ENCODE measurements around the gene CD207. TPM values are rescaled to one million over a fixed set of nuclear protein-coding genes. Genes with fewer than 3 reads are reported as not detected.

Gene CD207
- total RNA-seq, 1 experiment from 2014 or later = 0.16 TPM

- no peaks in the 10 kb centered on the region for H3K4me1 Mint-ChIP-seq (ENCODE audit: low read depth, unreplicated experiment)
- ChIA-PET POLR2A (no interaction called here), CTCF (no interaction called here)
- no peaks in the 10 kb centered on the region; the same call in 1 of the 2 replicates for H3K27me3 ChIP-seq (replicated peaks; ENCODE audit: control insufficient read depth, insufficient read depth, low read length)
- no peaks in the 10 kb centered on the region for H3K36me3 ChIP-seq (ENCODE audit: control insufficient read depth, insufficient read depth, low read length)
- no peaks in the 10 kb centered on the region for H3K9me3 ChIP-seq
- H3K27ac Mint-ChIP-seq (ENCODE audit: unreplicated experiment) = no peak overlapping the region
- BruUV-seq (replicated peaks) = no TSS peak
- H3K4me3 Mint-ChIP-seq (ENCODE audit: unreplicated experiment) = no peak overlapping the region
- peaks cover 23% of the 10 kb centered on the region for H3K27me3 Mint-ChIP-seq (ENCODE audit: insufficient read depth, unreplicated experiment)
- intact Hi-C loops (cut with micrococcal nuclease; ENCODE audit: unreplicated experiment) = no loop called here
- TF ChIP-seq CTCF (IDR thresholded peaks at IDR 0.05; ENCODE audit: insufficient read depth in 1 of 2, low read depth in 1 of 2, low read length in 1 of 2, severe bottlenecking in 1 of 2, unreplicated experiment in 1 of 2) = no peak
- H3K4me1 ChIP-seq = no peaks in the 10 kb centered on the region
- no peak for DNase-seq
- no peaks in the 10 kb centered on the region for H3K9me3 Mint-ChIP-seq (ENCODE audit: unreplicated experiment)
- H3K36me3 Mint-ChIP-seq (ENCODE audit: insufficient read depth, unreplicated experiment) = no peaks in the 10 kb centered on the region
- H3K4me3 ChIP-seq (ENCODE audit: low read depth, low read length) = no peak overlapping the region
Observed at GRCh38 chr2:70826696-70827350, 8.8 kb downstream of the CD207 start.

- POLR2A ChIA-PET = no interaction called here
- no peaks in the 10 kb centered on the region for H3K36me3 Mint-ChIP-seq (ENCODE audit: insufficient read depth, unreplicated experiment)
- H3K27ac Mint-ChIP-seq (ENCODE audit: unreplicated experiment) = no peak overlapping the region
- Histone ChIP-seq H3K27me3 (replicated peaks; ENCODE audit: control insufficient read depth, insufficient read depth, low read length) (no peaks in the 10 kb centered on the region; the same call in 1 of the 2 replicates), H3K9me3 (no peaks in the 10 kb centered on the region), H3K36me3 (ENCODE audit: control insufficient read depth, insufficient read depth, low read length) (no peaks in the 10 kb centered on the region), H3K4me1 (no peaks in the 10 kb centered on the region), H3K4me3 (ENCODE audit: low read depth, low read length) (no peak overlapping the region)
- no TSS peak for BruUV-seq (replicated peaks)
- DNase-seq = no peak
- H3K27me3 Mint-ChIP-seq (ENCODE audit: insufficient read depth, unreplicated experiment) = peaks cover 24% of the 10 kb centered on the region
- no peaks in the 10 kb centered on the region for H3K9me3 Mint-ChIP-seq (ENCODE audit: unreplicated experiment)
- H3K4me3 Mint-ChIP-seq (ENCODE audit: unreplicated experiment) = no peak overlapping the region
- no peaks in the 10 kb centered on the region for H3K4me1 Mint-ChIP-seq (ENCODE audit: low read depth, unreplicated experiment)
- CTCF ChIA-PET = no interaction called here
- intact Hi-C loops (cut with micrococcal nuclease; ENCODE audit: unreplicated experiment) = no loop called here
- no peak for TF ChIP-seq CTCF (IDR thresholded peaks at IDR 0.05; ENCODE audit: insufficient read depth in 1 of 2, low read depth in 1 of 2, low read length in 1 of 2, severe bottlenecking in 1 of 2, unreplicated experiment in 1 of 2)
Observed at GRCh38 chr2:70823249-70823648, 12.4 kb downstream of the CD207 start.

- TF ChIP-seq CTCF (IDR thresholded peaks at IDR 0.05; ENCODE audit: insufficient read depth in 1 of 2, low read depth in 1 of 2, low read length in 1 of 2, severe bottlenecking in 1 of 2, unreplicated experiment in 1 of 2) = no peak
- H3K4me3 ChIP-seq (ENCODE audit: low read depth, low read length) = no peak overlapping the region
- intact Hi-C loops (cut with micrococcal nuclease; ENCODE audit: unreplicated experiment) = no loop called here
- Mint-ChIP-seq H3K4me1 (ENCODE audit: low read depth, unreplicated experiment) (no peaks in the 10 kb centered on the region), H3K27me3 (ENCODE audit: insufficient read depth, unreplicated experiment) (peaks cover 27% of the 10 kb centered on the region), H3K36me3 (ENCODE audit: insufficient read depth, unreplicated experiment) (no peaks in the 10 kb centered on the region), H3K9me3 (ENCODE audit: unreplicated experiment) (no peaks in the 10 kb centered on the region), H3K27ac (ENCODE audit: unreplicated experiment) (no peak overlapping the region), H3K4me3 (ENCODE audit: unreplicated experiment) (no peak overlapping the region)
- H3K9me3 ChIP-seq = no peaks in the 10 kb centered on the region
- no peaks in the 10 kb centered on the region for H3K36me3 ChIP-seq (ENCODE audit: control insufficient read depth, insufficient read depth, low read length)
- POLR2A ChIA-PET = no interaction called here
- no peaks in the 10 kb centered on the region for H3K4me1 ChIP-seq
- no peak for DNase-seq
- CTCF ChIA-PET = no interaction called here
- no peaks in the 10 kb centered on the region for H3K27me3 ChIP-seq (replicated peaks; ENCODE audit: control insufficient read depth, insufficient read depth, low read length)
- BruUV-seq (replicated peaks) = no TSS peak
Observed at GRCh38 chr2:70822843-70823242, 12.8 kb downstream of the CD207 start.
